GM12878 (cell line): ENCODE results near the gene FBLN5. TPM values are rescaled to one million over a fixed set of nuclear protein-coding genes. Genes with fewer than 3 reads are reported as not detected.

Experiments
- ATAC-seq: fragments of 200-7000 bp; cut with Tn5 transposase; 3 replicates; pipeline ENCODE4 v1.9.1; 2020; ENCODE audit warnings: mild to moderate bottlenecking, moderate library complexity
- BruUV-seq: library from RNA; stranded (reverse); fragments of 400-500 nt; replicated peaks from 2 replicates; lab custom pipeline; 2021; lab: Mats Ljungman, UMichigan
- CTCF ChIA-PET: fragments of 300-600 bp; sonication (Branson Sonifier 250); formaldehyde crosslinking; extraction: SDS; loops from one replicate; lab custom pipeline; 2021; ENCODE audit warnings: inconsistent platforms; lab: Yijun Ruan, JAX
- POLR2A ChIA-PET: fragments of 350-600 bp; formaldehyde crosslinking; extraction: SDS; loops from one replicate; lab custom pipeline; 2021; ENCODE audit warnings: inconsistent platforms; lab: Charles Lee
- RAD21 ChIA-PET: fragments of 300-600 bp; sonication (Branson Sonifier 250); formaldehyde crosslinking; loops from one replicate; lab custom pipeline; 2023; ENCODE audit warnings: antibody characterized with exemption; ENCODE audit not compliant: unreplicated experiment; lab: Charles Lee
- SMC1A ChIA-PET: fragments of 300-600 bp; sonication (Branson Sonifier 250); formaldehyde crosslinking; loops from one replicate; lab custom pipeline; 2023; ENCODE audit not compliant: unreplicated experiment, uncharacterized antibody; lab: Charles Lee
- DNase-seq: peaks from one replicate; pipeline ENCODE4 v3.0.0-alpha.2; 2011; ENCODE audit warnings: low read depth, low spot score
- FAIRE-seq: peaks from 3 replicates; lab custom pipeline; 2011; peaks lifted over from hg19 to GRCh38; lab: Jason Lieb, UNC
- H2AFZ ChIP-seq: 2 replicates; pipeline ENCODE4 v1.6.0; 2011; ENCODE audit warnings: low read depth, low read length, control low read depth; ENCODE audit not compliant: control insufficient read depth
- H3K27ac ChIP-seq: 2 replicates; pipeline ENCODE4 v1.5.1; 2011; ENCODE audit warnings: control low read depth; ENCODE audit not compliant: control insufficient read depth, insufficient read depth
- H3K27me3 ChIP-seq, 2 experiments: replicated peaks in 1 of 2; 2 replicates each; pipeline versions ENCODE4 v1.6.0 to v1.6.1; 2011; ENCODE audit warnings: low read length in 1 of 2; ENCODE audit not compliant: control insufficient read depth in 2 of 2, insufficient read depth in 2 of 2
- H3K36me3 ChIP-seq, 2 experiments: 2 replicates each; pipeline ENCODE4 v1.5.1; 2011; ENCODE audit warnings: low read length in 1 of 2; ENCODE audit not compliant: control insufficient read depth in 2 of 2, insufficient read depth in 2 of 2
- H3K4me1 ChIP-seq: 2 replicates; pipeline ENCODE4 v1.6.1; 2011; ENCODE audit warnings: mild to moderate bottlenecking, low read length, moderate library complexity, mixed read lengths; ENCODE audit not compliant: control insufficient read depth, insufficient read depth
- H3K4me2 ChIP-seq: 2 replicates; pipeline ENCODE4 v1.6.0; 2011; ENCODE audit warnings: control low read depth; ENCODE audit not compliant: control insufficient read depth, insufficient read depth
- H3K4me3 ChIP-seq: fragments of 200-600 bp; sonication (generic); 2 replicates; pipeline ENCODE4 v1.5.1; 2016
- H3K79me2 ChIP-seq: 2 replicates; pipeline ENCODE4 v1.6.0; 2011; ENCODE audit warnings: low read length; ENCODE audit not compliant: control insufficient read depth, insufficient read depth
- H3K9ac ChIP-seq: 2 replicates; pipeline ENCODE4 v1.8.0; 2011; ENCODE audit warnings: low read length, control low read depth, mixed read lengths; ENCODE audit not compliant: control insufficient read depth, insufficient read depth
- H3K9me3 ChIP-seq: replicated peaks from 3 replicates; pipeline ENCODE4 v1.5.1; 2011; ENCODE audit warnings: mild to moderate bottlenecking, low read length; ENCODE audit not compliant: control insufficient read depth, insufficient read depth
- H4K20me1 ChIP-seq: 2 replicates; pipeline ENCODE4 v1.6.0; 2011; ENCODE audit not compliant: control insufficient read depth, insufficient read depth
- CHD1 ChIP-seq: IDR thresholded peaks from 2 replicates; pipeline ENCODE4 v1.6.1; 2012; ENCODE audit warnings: low read depth, low read length, improper control_type of control experiment
- CREB1 ChIP-seq: IDR thresholded peaks from 2 replicates; pipeline ENCODE4 v1.6.1; 2012; ENCODE audit warnings: low read depth, mild to moderate bottlenecking, inconsistent platforms
- NR2C2 ChIP-seq: IDR thresholded peaks from 2 replicates; pipeline ENCODE4 v1.6.1; 2011; ENCODE audit warnings: borderline replicate concordance, low read depth; ENCODE audit not compliant: control insufficient read depth, insufficient read length
- PAX5 ChIP-seq: IDR thresholded peaks from 2 replicates; pipeline ENCODE4 v1.6.1; 2011; ENCODE audit warnings: low read depth, low read length, borderline replicate concordance
- PBX3 ChIP-seq: IDR thresholded peaks from 2 replicates; pipeline ENCODE4 v1.6.1; 2011; ENCODE audit warnings: mild to moderate bottlenecking, low read depth, low read length, moderate library complexity; ENCODE audit not compliant: insufficient replicate concordance
- RELA ChIP-seq: fragments of 450-650 bp; IDR thresholded peaks from 2 replicates; pipeline ENCODE4 v1.8.0; 2014; ENCODE audit warnings: borderline replicate concordance; ENCODE audit not compliant: partially characterized antibody
- SREBF2 ChIP-seq: IDR thresholded peaks from 2 replicates; pipeline ENCODE4 v1.6.1; 2012; ENCODE audit warnings: mild to moderate bottlenecking, low read length
- SRF ChIP-seq, 2 experiments: IDR thresholded peaks; 2 replicates each; pipeline ENCODE4 v1.6.1; 2011; ENCODE audit warnings: low read depth in 2 of 2, low read length in 2 of 2, mild to moderate bottlenecking in 1 of 2, moderate library complexity in 1 of 2
- ZNF217 ChIP-seq: fragments of 450-650 bp; IDR thresholded peaks from 2 replicates; pipeline ENCODE4 v1.6.1; 2017; ENCODE audit warnings: antibody characterized with exemption, mild to moderate bottlenecking
- ZNF384 ChIP-seq: IDR thresholded peaks from 2 replicates; pipeline ENCODE4 v1.6.1; 2012; ENCODE audit warnings: low read depth, mild to moderate bottlenecking, low read length, improper control_type of control experiment, borderline replicate concordance
- WGBS: methylation state at CpG from one replicate; pipeline ENCODE4 v1.1.6; 2016; ENCODE audit warnings: low lambda C conversion rate; ENCODE audit not compliant: insufficient replicate concordance, insufficient coverage; ENCODE audit errors: missing lambda C conversion rate; 5-methylcytosine and 5-hydroxymethylcytosine counted together
- in situ Hi-C: fragments of 300-500 bp; cut with MboI; formaldehyde crosslinking; loops from 9 replicates; pipeline ENCODE4 v1.14.3; 2018; ENCODE audit warnings: mixed read lengths
- intact Hi-C: fragments of 100-400 bp; cut with micrococcal nuclease; formaldehyde crosslinking; loops from one replicate; pipeline ENCODE4 v1.14.2; 2022; ENCODE audit not compliant: unreplicated experiment
- polyA plus RNA-seq, 11 experiments: library from polyadenylated mRNA; depleted of rRNA in 4 of 11; unstranded in 6 of 11; stranded (reverse) in 5 of 11; fragments of >200 nt; fragmentation: Nextera tagmentation in 4 of 11; fragmentation: Illumina TruSeq in 1 of 11; extraction: Ambion mirVana in 4 of 11; extraction: Trizol in 1 of 11; gene quantifications; 1 replicate in 1 of 11; 2 replicates in 10 of 11; pipeline versions ENCODE4 v1.2.1 to v1.2.3, GENCODE V29; 2011 to 2016; ENCODE audit warnings: inconsistent platforms in 2 of 11, missing spikeins in 2 of 11, low read depth in 1 of 11
- total RNA-seq, 4 experiments: library from RNA; depleted of rRNA in 3 of 4; stranded (reverse); fragments of >200 nt in 3 of 4; fragmentation: Illumina TruSeq in 1 of 4; extraction: Trizol in 1 of 4; gene quantifications; 2 replicates each; pipeline versions ENCODE4 v1.2.1 to v1.2.3, GENCODE V29; 2013 to 2021
- TF ChIP-seq, protein P1 (sequence below): fragments of 450-650 bp; IDR thresholded peaks from 2 replicates; pipeline ENCODE4 v1.6.1; 2017; ENCODE audit warnings: mild to moderate bottlenecking, moderate library complexity

Gene FBLN5
- total and polyA plus RNA-seq, 10 of the 15 experiments (the other 5 are each of a cell fraction or from before 2014, with no cell fraction given) = 0.03 to 0.64 (median 0.24) TPM

GRCh38 chr14:91884664-91885063, 62.8 kb downstream of the FBLN5 start:
- CTCF ChIA-PET = interaction anchor here (1.7 kb wide), 1 partner anchor 26 kb away, joined by 4 read pairs; no protein-coding TSS in a partner anchor

GRCh38 chr14:91883753-91884152, 63.7 kb downstream of the FBLN5 start:
- Histone ChIP-seq H3K79me2 (no peaks in the 10 kb centered on the region), H3K4me2 (no peak overlapping the region), H4K20me1 (no peaks in the 10 kb centered on the region), H3K9me3 (no peaks in the 10 kb centered on the region), H3K27me3 (no peaks in the 10 kb centered on the region), H3K4me3 (no peak overlapping the region), H3K4me1 (no peaks in the 10 kb centered on the region), H2AFZ (no peak overlapping the region), H3K27ac (no peak overlapping the region), H3K36me3 (no peaks in the 10 kb centered on the region), H3K9ac (no peak overlapping the region)
- CTCF ChIA-PET = interaction anchor here (1.7 kb wide), 1 partner anchor 27 kb away, joined by 4 read pairs; no protein-coding TSS in a partner anchor
- POLR2A ChIA-PET = no interaction called here
- in situ Hi-C loops (no loop called here), intact Hi-C loops (no loop called here)
- ATAC-seq = no peak
- WGBS = 79% methylated on average over 8 of the region's 9 CpGs
- no peak for DNase-seq
- SMC1A ChIA-PET = interaction anchor here (0.8 to 0.9 kb wide), 2 partner anchors 16 to 35 kb away, joined by 3 to 4 read pairs; no protein-coding TSS in a partner anchor
- RAD21 ChIA-PET = interaction anchor here (1.0 kb wide), 1 partner anchor 234 kb away, joined by 3 read pairs; no protein-coding TSS in a partner anchor
- no peak for FAIRE-seq
- BruUV-seq = no TSS peak
- no peak for TF ChIP-seq ZNF217
- TF ChIP-seq NR2C2 = no peak
- TF ChIP-seq CREB1 = no peak
- no peak for TF ChIP-seq SREBF2
- no peak for TF ChIP-seq CHD1
- TF ChIP-seq, protein P1, sequence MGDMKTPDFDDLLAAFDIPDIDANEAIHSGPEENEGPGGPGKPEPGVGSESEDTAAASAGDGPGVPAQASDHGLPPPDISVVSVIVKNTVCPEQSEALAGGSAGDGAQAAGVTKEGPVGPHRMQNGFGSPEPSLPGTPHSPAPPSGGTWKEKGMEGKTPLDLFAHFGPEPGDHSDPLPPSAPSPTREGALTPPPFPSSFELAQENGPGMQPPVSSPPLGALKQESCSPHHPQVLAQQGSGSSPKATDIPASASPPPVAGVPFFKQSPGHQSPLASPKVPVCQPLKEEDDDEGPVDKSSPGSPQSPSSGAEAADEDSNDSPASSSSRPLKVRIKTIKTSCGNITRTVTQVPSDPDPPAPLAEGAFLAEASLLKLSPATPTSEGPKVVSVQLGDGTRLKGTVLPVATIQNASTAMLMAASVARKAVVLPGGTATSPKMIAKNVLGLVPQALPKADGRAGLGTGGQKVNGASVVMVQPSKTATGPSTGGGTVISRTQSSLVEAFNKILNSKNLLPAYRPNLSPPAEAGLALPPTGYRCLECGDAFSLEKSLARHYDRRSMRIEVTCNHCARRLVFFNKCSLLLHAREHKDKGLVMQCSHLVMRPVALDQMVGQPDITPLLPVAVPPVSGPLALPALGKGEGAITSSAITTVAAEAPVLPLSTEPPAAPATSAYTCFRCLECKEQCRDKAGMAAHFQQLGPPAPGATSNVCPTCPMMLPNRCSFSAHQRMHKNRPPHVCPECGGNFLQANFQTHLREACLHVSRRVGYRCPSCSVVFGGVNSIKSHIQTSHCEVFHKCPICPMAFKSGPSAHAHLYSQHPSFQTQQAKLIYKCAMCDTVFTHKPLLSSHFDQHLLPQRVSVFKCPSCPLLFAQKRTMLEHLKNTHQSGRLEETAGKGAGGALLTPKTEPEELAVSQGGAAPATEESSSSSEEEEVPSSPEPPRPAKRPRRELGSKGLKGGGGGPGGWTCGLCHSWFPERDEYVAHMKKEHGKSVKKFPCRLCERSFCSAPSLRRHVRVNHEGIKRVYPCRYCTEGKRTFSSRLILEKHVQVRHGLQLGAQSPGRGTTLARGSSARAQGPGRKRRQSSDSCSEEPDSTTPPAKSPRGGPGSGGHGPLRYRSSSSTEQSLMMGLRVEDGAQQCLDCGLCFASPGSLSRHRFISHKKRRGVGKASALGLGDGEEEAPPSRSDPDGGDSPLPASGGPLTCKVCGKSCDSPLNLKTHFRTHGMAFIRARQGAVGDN = no peak
- no peak for TF ChIP-seq PBX3
- no peak for TF ChIP-seq PAX5

More at GRCh38 chr14:91884664-91885063, 62.8 kb downstream of the FBLN5 start:
- no peaks in the 10 kb centered on the region for H3K4me1 ChIP-seq
- in situ Hi-C loops = no loop called here
- H3K79me2 ChIP-seq = no peaks in the 10 kb centered on the region
- no peak overlapping the region for H3K4me2 ChIP-seq
- no peak overlapping the region for H3K4me3 ChIP-seq
- FAIRE-seq (no peak), ATAC-seq (no peak), DNase-seq (no peak)
- no TSS peak for BruUV-seq
- H2AFZ ChIP-seq = no peak overlapping the region
- ChIA-PET SMC1A (no interaction called here), POLR2A (no interaction called here), RAD21 (no interaction called here)
- intact Hi-C loops = no loop called here
- H3K9ac ChIP-seq = no peak overlapping the region
- 62% methylated on average over 6 of the region's 6 CpGs for WGBS
- no peak for TF ChIP-seq RELA
- TF ChIP-seq SRF (IDR thresholded peaks at IDR 0.05; ENCODE audit: low read depth in 2 of 2, low read length in 2 of 2) = no peak
- TF ChIP-seq ZNF384 = no peak
- H3K27ac ChIP-seq = no peak overlapping the region
- no peaks in the 10 kb centered on the region for H3K27me3 ChIP-seq
- no peaks in the 10 kb centered on the region for H3K36me3 ChIP-seq
- no peaks in the 10 kb centered on the region for H3K9me3 ChIP-seq
- H4K20me1 ChIP-seq = no peaks in the 10 kb centered on the region
